ENCODE measurements around the gene RTN4R.
A peak's percentile ranks its signal among the peaks of the same experiment; 100 is the strongest.

- TF ChIP-seq SMC3 (conservative IDR thresholded peaks at IDR 0.05; ENCODE audit: insufficient read depth, low read depth, low read length) (no peak), ZBTB1 (CRISPR knock-in tag; IDR thresholded peaks at IDR 0.05; ENCODE audit: borderline replicate concordance, low read depth) (0 out of 2 replicates have a peak, but pooled peaks have one; percentile 52), CTCF (IDR thresholded peaks at IDR 0.05 in 2 of 3, conservative IDR thresholded peaks at IDR 0.05 in 1 of 3; ENCODE audit: insufficient read depth in 2 of 3, low read depth in 1 of 3, low read length in 3 of 3) (no peak), ZHX1 (conservative IDR thresholded peaks at IDR 0.05; ENCODE audit: low read length) (no peak), PCBP2 (IDR thresholded peaks at IDR 0.05; ENCODE audit: low read depth, low read length, poor library complexity, severe bottlenecking) (no peak)
These were observed 23.5 kb upstream of the RTN4R start for GRCh38 chr22:20291604-20292063.

Data from K562 (cell line).